ENCODE measurements around the gene GOLGA2. TPM values are rescaled to one million over a fixed set of nuclear protein-coding genes. Genes with fewer than 3 reads are reported as not detected.

The GOLGA2 gene
- polyA plus RNA-seq, 1 experiment = 112 TPM

- peak overlapping the region; percentile 72 for H3K4me3 ChIP-seq (ENCODE audit: low read depth, low read length)
- DNase-seq (ENCODE audit: low read depth, low spot score) = peak; percentile 83
- TF ChIP-seq CTCF (IDR thresholded peaks at IDR 0.05; ENCODE audit: low read depth, low read length) = no peak
- CTCF ChIA-PET = interaction anchor here (0.6 kb wide), 1 partner anchor 19 kb away, joined by 5 read pairs; no protein-coding TSS in a partner anchor
- peaks cover under 1% of the 10 kb centered on the region; the same call in 1 of the 2 replicates for H3K9me3 ChIP-seq (ENCODE audit: control insufficient read depth, insufficient read depth, low read length)
- POLR2A ChIA-PET = interaction anchor here (0.6 to 2.4 kb wide), 17 partner anchors 10 to 1517 kb away, joined by 3 to 12 read pairs (median 4); partner anchors contain the start of genes BBLN, GOLGA2 and SWI5
- peak overlapping the region; percentile 89 for H3K27ac ChIP-seq (ENCODE audit: low read depth, low read length)
- no peaks in the 10 kb centered on the region for H3K27me3 ChIP-seq (ENCODE audit: control insufficient read depth, insufficient read depth, low read length)
Observed at GRCh38 chr9:128244837-128245231, 31.0 kb downstream of the GOLGA2 start.

- ChIA-PET CTCF (no interaction called here), POLR2A (interaction anchor here (0.6 to 2.4 kb wide), 9 partner anchors 9 to 1246 kb away, joined by 3 to 11 read pairs (median 6); no protein-coding TSS in a partner anchor)
- no peaks in the 10 kb centered on the region for H3K27me3 ChIP-seq (ENCODE audit: control insufficient read depth, insufficient read depth, low read length)
- no peak for DNase-seq (ENCODE audit: low read depth, low spot score)
- H3K27ac ChIP-seq (ENCODE audit: low read depth, low read length) = peak overlapping the region; percentile 89
- TF ChIP-seq CTCF (IDR thresholded peaks at IDR 0.05; ENCODE audit: low read depth, low read length) = no peak
- H3K9me3 ChIP-seq (ENCODE audit: control insufficient read depth, insufficient read depth, low read length) = no peaks in the 10 kb centered on the region
- H3K4me3 ChIP-seq (ENCODE audit: low read depth, low read length) = peak overlapping the region; percentile 72
Observed at GRCh38 chr9:128244091-128244836, 31.5 kb downstream of the GOLGA2 start.

GRCh38 chr9:128243215-128244018, 32.4 kb downstream of the GOLGA2 start:
- ChIA-PET POLR2A (interaction anchor here (0.7 to 1.0 kb wide), 4 partner anchors 10 to 782 kb away, joined by 3 to 6 read pairs (median 4); no protein-coding TSS in a partner anchor), CTCF (no interaction called here)
- no peak for TF ChIP-seq CTCF (IDR thresholded peaks at IDR 0.05; ENCODE audit: low read depth, low read length)
- peak overlapping the region; percentile 72 for H3K4me3 ChIP-seq (ENCODE audit: low read depth, low read length)
- peak; percentile 16 for DNase-seq (ENCODE audit: low read depth, low spot score)
- peak overlapping the region; percentile 31 for H3K27ac ChIP-seq (ENCODE audit: low read depth, low read length)
- H3K9me3 ChIP-seq (ENCODE audit: control insufficient read depth, insufficient read depth, low read length) = no peaks in the 10 kb centered on the region
- H3K27me3 ChIP-seq (ENCODE audit: control insufficient read depth, insufficient read depth, low read length) = no peaks in the 10 kb centered on the region

- CTCF ChIA-PET = no interaction called here
- DNase-seq (ENCODE audit: low read depth, low spot score) = no peak
- POLR2A ChIA-PET = interaction anchor here (0.9 kb wide), 1 partner anchor 21 kb away, joined by 3 read pairs; no protein-coding TSS in a partner anchor
- Histone ChIP-seq H3K9me3 (ENCODE audit: control insufficient read depth, insufficient read depth, low read length) (no peaks in the 10 kb centered on the region), H3K4me3 (ENCODE audit: low read depth, low read length) (no peak overlapping the region), H3K27ac (ENCODE audit: low read depth, low read length) (no peak overlapping the region), H3K27me3 (ENCODE audit: control insufficient read depth, insufficient read depth, low read length) (no peaks in the 10 kb centered on the region)
- TF ChIP-seq CTCF (IDR thresholded peaks at IDR 0.05; ENCODE audit: low read depth, low read length) = no peak
Observed at GRCh38 chr9:128242828-128243214, 33.0 kb downstream of the GOLGA2 start.
